ENCODE results near the gene SNRNP35.
"Not testable (repeated sequence)": the region's sequence is repeated elsewhere in the genome, so short reads cannot be mapped to it uniquely, and the experiment has no call there.

SNRNP35 gene

DNA sequence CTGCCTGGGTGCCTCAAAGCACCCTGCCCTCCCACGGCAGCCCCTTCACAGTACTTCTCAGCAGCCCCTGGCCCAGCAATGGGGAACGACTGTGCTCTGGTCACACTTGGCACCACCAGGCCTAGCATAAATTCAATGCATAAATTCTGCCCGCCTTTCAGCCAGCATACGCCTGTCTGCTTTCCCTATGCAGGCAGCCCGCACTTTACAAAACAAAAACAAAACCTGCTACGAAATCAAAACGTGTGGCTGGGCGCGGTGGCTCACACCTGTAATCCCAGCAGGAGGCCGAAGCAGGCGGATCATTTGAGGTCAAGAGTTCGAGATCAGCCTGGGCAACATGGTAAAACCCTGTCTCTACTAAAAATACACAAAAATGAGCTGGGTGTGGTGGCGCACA lies 33.5 kb downstream of the SNRNP35 start:
- CTCF ChIA-PET: no interaction called here
- no peaks in the 10 kb centered on the region for H3K4me1 ChIP-seq (ENCODE audit: control insufficient read depth, insufficient read depth, low read length)
- H3K4me3 ChIP-seq (ENCODE audit: low read depth, low read length): no peak overlapping the region
- no peak for TF ChIP-seq ZFP37 (tag by site-specific recombination; IDR thresholded peaks at IDR 0.05)
- TF ChIP-seq HOXC10 (CRISPR knock-in tag; IDR thresholded peaks at IDR 0.05): no peak
- no peak for TF ChIP-seq ZNF37A (tag by site-specific recombination; IDR thresholded peaks at IDR 0.05)
- TF ChIP-seq ZNF23 (tag by site-specific recombination; IDR thresholded peaks at IDR 0.05; ENCODE audit: borderline replicate concordance): no peak
- TF ChIP-seq ZEB2 (tag by site-specific recombination; IDR thresholded peaks at IDR 0.05): no peak
- TF ChIP-seq ZNF274 (IDR thresholded peaks at IDR 0.05; ENCODE audit: low read length): no peak
- TF ChIP-seq ZNF274 (tag by site-specific recombination; IDR thresholded peaks at IDR 0.05; ENCODE audit: borderline replicate concordance): no peak
- no peak for TF ChIP-seq ZNF366 (tag by site-specific recombination; conservative IDR thresholded peaks at IDR 0.05)
- no peak for TF ChIP-seq ZBTB20 (tag by site-specific recombination; IDR thresholded peaks at IDR 0.05)
- no peak for TF ChIP-seq KLF1 (tag by site-specific recombination; IDR thresholded peaks at IDR 0.05)
- no peak for TF ChIP-seq ZNF777 (tag by site-specific recombination; IDR thresholded peaks at IDR 0.05; ENCODE audit: borderline replicate concordance)
- TF ChIP-seq, protein P1, sequence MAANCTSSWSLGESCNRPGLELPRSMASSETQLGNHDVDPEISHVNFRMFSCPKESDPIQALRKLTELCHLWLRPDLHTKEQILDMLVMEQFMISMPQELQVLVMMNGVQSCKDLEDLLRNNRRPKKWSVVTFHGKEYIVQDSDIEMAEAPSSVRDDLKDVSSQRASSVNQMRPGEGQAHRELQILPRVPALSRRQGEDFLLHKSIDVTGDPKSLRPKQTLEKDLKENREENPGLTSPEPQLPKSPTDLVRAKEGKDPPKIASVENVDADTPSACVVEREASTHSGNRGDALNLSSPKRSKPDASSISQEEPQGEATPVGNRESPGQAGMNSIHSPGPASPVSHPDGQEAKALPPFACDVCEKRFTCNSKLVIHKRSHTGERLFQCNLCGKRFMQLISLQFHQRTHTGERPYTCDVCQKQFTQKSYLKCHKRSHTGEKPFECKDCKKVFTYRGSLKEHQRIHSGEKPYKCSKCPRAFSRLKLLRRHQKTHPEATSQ (tag by site-specific recombination; IDR thresholded peaks at IDR 0.05): no peak
- no peak for TF ChIP-seq ZSCAN30 (tag by site-specific recombination; IDR thresholded peaks at IDR 0.05)
- no peak for TF ChIP-seq ZNF785 (tag by site-specific recombination; IDR thresholded peaks at IDR 0.05)
- TF ChIP-seq EGR2 (tag by site-specific recombination; IDR thresholded peaks at IDR 0.05; ENCODE audit: low read depth): no peak
- TF ChIP-seq ZNF561 (tag by site-specific recombination; IDR thresholded peaks at IDR 0.05; ENCODE audit: borderline replicate concordance): no peak
- no peak for TF ChIP-seq TCF7L2 (IDR thresholded peaks at IDR 0.05; ENCODE audit: borderline replicate concordance, low read depth, low read length)
- POLR2A ChIA-PET: no interaction called here
- H3K9me3 ChIP-seq (ENCODE audit: control insufficient read depth, insufficient read depth, low read depth, low read length): no peaks in the 10 kb centered on the region
- peaks cover 0 to 10% of the 10 kb centered on the region in 2 experiments; a peak in 2 of 3 replicates for H3K36me3 ChIP-seq (ENCODE audit: control insufficient read depth in 2 of 2, insufficient read depth in 1 of 2, low read length in 2 of 2)
- no peak overlapping the region for H3K27ac ChIP-seq (ENCODE audit: extremely low read depth, low read depth, low read length)

DNA sequence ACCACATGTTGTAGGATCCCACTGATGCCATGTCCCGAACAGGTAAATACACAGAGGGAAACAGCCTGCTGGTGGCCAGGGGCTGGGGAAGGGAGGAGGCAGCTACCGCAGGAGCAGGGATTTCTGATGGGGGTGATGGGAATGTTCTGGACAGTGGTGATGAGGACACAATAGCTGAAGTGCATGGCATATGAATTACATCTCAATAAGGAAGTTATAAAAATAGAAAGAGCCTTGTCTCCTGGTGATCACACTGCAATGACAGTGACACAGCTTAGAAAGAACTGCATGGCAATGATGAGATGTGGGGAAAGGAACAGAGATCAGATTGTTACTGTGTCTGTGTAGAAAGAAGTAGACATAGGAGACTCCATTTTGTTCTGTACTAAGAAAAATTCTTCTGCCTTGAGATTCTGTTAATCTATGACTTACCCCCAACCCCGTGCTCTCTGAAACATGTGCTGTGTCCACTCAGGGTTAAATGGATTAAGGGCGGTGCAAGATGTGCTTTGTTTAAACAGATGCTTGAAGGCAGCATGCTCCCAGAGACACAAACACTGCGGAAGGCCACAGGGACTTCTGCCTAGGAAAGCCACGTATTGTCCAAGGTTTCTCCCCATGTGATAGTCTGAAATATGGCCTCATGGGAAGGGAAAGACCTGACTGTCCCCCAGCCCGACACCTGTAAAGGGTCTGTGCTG lies 34.5 kb downstream of the SNRNP35 start:
- POLR2A ChIA-PET; H3K4me3 ChIP-seq (ENCODE audit: low read depth, low read length); H3K27ac ChIP-seq (ENCODE audit: extremely low read depth, low read depth, low read length); H3K9me3 ChIP-seq (ENCODE audit: control insufficient read depth, insufficient read depth, low read depth, low read length); H3K4me1 ChIP-seq (ENCODE audit: control insufficient read depth, insufficient read depth, low read length); CTCF ChIA-PET: not testable (repeated sequence)
- peaks cover 0 to 17% of the 10 kb centered on the region in 2 experiments; a peak in 2 of 3 replicates for H3K36me3 ChIP-seq (ENCODE audit: control insufficient read depth in 2 of 2, insufficient read depth in 1 of 2, low read length in 2 of 2)

DNA sequence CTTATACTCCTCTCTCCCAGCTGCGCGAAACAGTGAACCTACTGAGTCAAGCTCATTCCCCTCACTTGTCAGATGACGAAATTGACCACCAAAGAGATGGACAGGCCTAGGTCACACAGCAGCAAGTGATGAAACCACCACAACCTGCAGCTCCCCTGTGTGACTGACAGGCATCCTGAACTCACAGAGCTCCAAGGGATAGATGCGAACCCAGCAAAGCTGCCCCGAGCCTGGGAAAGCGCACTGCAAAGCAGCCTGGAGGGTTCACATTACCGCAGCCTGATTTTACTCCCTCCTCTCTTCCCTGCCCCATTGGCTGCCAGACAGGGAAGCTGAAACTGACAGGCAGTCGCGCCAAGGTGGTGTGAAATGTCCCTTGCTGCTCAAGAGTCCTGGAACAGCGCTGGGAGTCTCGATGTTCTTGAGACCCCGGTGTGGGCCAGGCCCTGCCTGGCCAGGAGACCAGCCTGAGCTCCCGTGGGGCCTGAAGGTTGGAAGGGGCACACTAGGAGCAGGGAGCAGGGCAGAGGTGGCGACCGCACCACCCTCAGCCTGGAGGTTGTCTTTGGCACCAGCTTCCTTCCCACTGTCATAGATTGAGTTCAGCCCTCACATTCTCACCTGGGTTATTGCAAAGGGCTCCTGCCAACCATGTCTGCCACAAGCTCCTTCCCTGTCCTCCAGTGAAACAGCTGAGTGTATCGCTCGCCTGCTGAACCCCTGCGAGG lies 36.3 kb downstream of the SNRNP35 start:
- Histone ChIP-seq H3K9me3 (ENCODE audit: control insufficient read depth, insufficient read depth, low read depth, low read length) (no peaks in the 10 kb centered on the region), H3K36me3 (ENCODE audit: control insufficient read depth in 2 of 2, insufficient read depth in 1 of 2, low read length in 2 of 2) (peaks cover 0 to 35% of the 10 kb centered on the region in 2 experiments; a peak in 2 of 3 replicates), H3K4me3 (ENCODE audit: low read depth, low read length) (no peak overlapping the region), H3K4me1 (ENCODE audit: control insufficient read depth, insufficient read depth, low read length) (no peaks in the 10 kb centered on the region), H3K27ac (ENCODE audit: extremely low read depth, low read depth, low read length) (no peak overlapping the region)
- ChIA-PET CTCF (no interaction called here), POLR2A (interaction anchor here (0.8 kb wide), 1 partner anchor 37 kb away, joined by 3 read pairs; no protein-coding TSS in a partner anchor)
- TF ChIP-seq ZNF174 (tag by site-specific recombination; IDR thresholded peaks at IDR 0.05): no peak
- TF ChIP-seq ZNF354C (tag by site-specific recombination; IDR thresholded peaks at IDR 0.05; ENCODE audit: borderline replicate concordance, low read depth): no peak
- no peak for TF ChIP-seq SALL2 (tag by site-specific recombination; IDR thresholded peaks at IDR 0.05; ENCODE audit: borderline replicate concordance)
- no peak for TF ChIP-seq ZNF585B (tag by site-specific recombination; IDR thresholded peaks at IDR 0.05)
- TF ChIP-seq, protein P2, sequence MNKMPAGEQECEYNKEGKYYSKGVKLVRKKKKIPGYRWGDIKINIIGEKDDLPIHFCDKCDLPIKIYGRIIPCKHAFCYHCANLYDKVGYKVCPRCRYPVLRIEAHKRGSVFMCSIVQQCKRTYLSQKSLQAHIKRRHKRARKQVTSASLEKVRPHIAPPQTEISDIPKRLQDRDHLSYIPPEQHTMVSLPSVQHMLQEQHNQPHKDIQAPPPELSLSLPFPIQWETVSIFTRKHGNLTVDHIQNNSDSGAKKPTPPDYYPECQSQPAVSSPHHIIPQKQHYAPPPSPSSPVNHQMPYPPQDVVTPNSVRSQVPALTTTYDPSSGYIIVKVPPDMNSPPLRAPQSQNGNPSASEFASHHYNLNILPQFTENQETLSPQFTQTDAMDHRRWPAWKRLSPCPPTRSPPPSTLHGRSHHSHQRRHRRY (tag by site-specific recombination; IDR thresholded peaks at IDR 0.05): no peak
- no peak for TF ChIP-seq MEIS1 (CRISPR knock-in tag; IDR thresholded peaks at IDR 0.05; ENCODE audit: borderline replicate concordance)
- no peak for TF ChIP-seq EGR2 (tag by site-specific recombination; IDR thresholded peaks at IDR 0.05; ENCODE audit: low read depth)
- TF ChIP-seq ZBTB1 (tag by site-specific recombination; IDR thresholded peaks at IDR 0.05): no peak
- TF ChIP-seq ZNF777 (tag by site-specific recombination; IDR thresholded peaks at IDR 0.05; ENCODE audit: borderline replicate concordance): no peak
- no peak for TF ChIP-seq FEZF1 (tag by site-specific recombination; IDR thresholded peaks at IDR 0.05)
- TF ChIP-seq WT1 (tag by site-specific recombination; IDR thresholded peaks at IDR 0.05): no peak
- TF ChIP-seq SETDB1 (IDR thresholded peaks at IDR 0.05; ENCODE audit: insufficient read length, low read length): no peak

Data from HEK293 (cell line).